Karpas-422 (cell line): Measurements from ENCODE around the gene GALNT2. TPM values are rescaled to one million over a fixed set of nuclear protein-coding genes. Genes with fewer than 3 reads are reported as not detected.

Experiments
- DNase-seq: peaks from one replicate; pipeline ENCODE4 v3.0.0-alpha.2; 2015
- H2AFZ ChIP-seq: fragments of 200-600 bp; sonication (generic); 2 replicates; pipeline ENCODE4 v1.6.1; 2014; ENCODE audit warnings: antibody characterized with exemption, low read length, mixed read lengths
- H3K27ac ChIP-seq: fragments of 200-600 bp; sonication (generic); 2 replicates; pipeline ENCODE4 v1.5.1; 2014; ENCODE audit warnings: mild to moderate bottlenecking, low read length, moderate library complexity
- H3K27me3 ChIP-seq: fragments of 200-600 bp; sonication (generic); 2 replicates; pipeline ENCODE4 v1.6.1; 2014; ENCODE audit warnings: low read length, mixed read lengths
- H3K36me3 ChIP-seq: fragments of 200-600 bp; sonication (generic); 2 replicates; pipeline ENCODE4 v1.6.1; 2014; ENCODE audit warnings: low read length, mixed read lengths; ENCODE audit not compliant: insufficient read depth
- H3K4me1 ChIP-seq: fragments of 200-600 bp; sonication (generic); 2 replicates; pipeline ENCODE4 v1.6.1; 2014; ENCODE audit warnings: mild to moderate bottlenecking, low read length, mixed read lengths
- H3K4me2 ChIP-seq: fragments of 200-600 bp; sonication (generic); 2 replicates; pipeline ENCODE4 v1.6.1; 2014; ENCODE audit warnings: low read length, low read depth, mild to moderate bottlenecking; ENCODE audit not compliant: poor library complexity, severe bottlenecking
- H3K4me3 ChIP-seq: fragments of 200-600 bp; sonication (generic); 2 replicates; pipeline ENCODE4 v1.5.1; 2014; ENCODE audit warnings: mild to moderate bottlenecking, antibody characterized with exemption, low read length, mixed read lengths
- H3K79me2 ChIP-seq: fragments of 200-600 bp; sonication (generic); 2 replicates; pipeline ENCODE4 v1.6.1; 2014; ENCODE audit warnings: mild to moderate bottlenecking, low read length, mixed read lengths
- H3K9ac ChIP-seq: fragments of 200-600 bp; sonication (generic); 2 replicates; pipeline ENCODE4 v1.6.0; 2014; ENCODE audit warnings: low read length
- H3K9me2 ChIP-seq: fragments of 200-600 bp; sonication (generic), shearing (Covaris generic); replicated peaks from 2 replicates; pipeline ENCODE4 v1.6.0; 2014; ENCODE audit warnings: mild to moderate bottlenecking, low read length, moderate library complexity; ENCODE audit not compliant: insufficient read depth
- H3K9me3 ChIP-seq: fragments of 300-700, 200-600 bp; sonication (generic); 2 replicates; pipeline ENCODE4 v1.6.1; 2014; ENCODE audit warnings: low read length, mixed read lengths
- H4K20me1 ChIP-seq: fragments of 200-600 bp; sonication (generic); 2 replicates; pipeline ENCODE4 v1.6.1; 2014; ENCODE audit warnings: mild to moderate bottlenecking, antibody characterized with exemption, low read length, low read depth; ENCODE audit not compliant: insufficient read depth
- total RNA-seq: library from RNA; depleted of rRNA; stranded (reverse); fragments of >200 nt; shearing (Covaris generic); gene quantifications from 2 replicates; pipeline ENCODE4 v1.2.3, GENCODE V29; 2014; ENCODE audit warnings: low replicate concordance

Gene GALNT2
- total RNA-seq, 1 experiment from 2014 or later, result 2.7 TPM

GRCh38 chr1:230272557-230272956 lies 205.5 kb downstream of the GALNT2 start:
- DNase-seq, result no peak
- Histone ChIP-seq H3K9ac (no peak overlapping the region), H3K79me2 (no peaks in the 10 kb centered on the region), H3K4me1 (no peaks in the 10 kb centered on the region), H3K9me2 (no peaks in the 10 kb centered on the region), H3K27me3 (no peaks in the 10 kb centered on the region), H3K36me3 (no peaks in the 10 kb centered on the region), H3K4me2 (no peak overlapping the region), H4K20me1 (no peaks in the 10 kb centered on the region), H3K9me3 (no peaks in the 10 kb centered on the region), H2AFZ (no peak overlapping the region), H3K4me3 (no peak overlapping the region), H3K27ac (no peak overlapping the region)

GRCh38 chr1:230273141-230273710 lies 206.2 kb downstream of the GALNT2 start:
- H3K27ac ChIP-seq, result no peak overlapping the region
- no peaks in the 10 kb centered on the region for H3K36me3 ChIP-seq
- no peaks in the 10 kb centered on the region for H4K20me1 ChIP-seq
- no peak overlapping the region for H3K4me2 ChIP-seq
- no peak overlapping the region for H3K4me3 ChIP-seq
- no peaks in the 10 kb centered on the region for H3K9me3 ChIP-seq
- no peak for DNase-seq
- H3K27me3 ChIP-seq, result no peaks in the 10 kb centered on the region
- H3K9ac ChIP-seq, result no peak overlapping the region
- no peaks in the 10 kb centered on the region for H3K79me2 ChIP-seq
- H3K9me2 ChIP-seq, result no peaks in the 10 kb centered on the region
- H3K4me1 ChIP-seq, result no peaks in the 10 kb centered on the region
- no peak overlapping the region for H2AFZ ChIP-seq

GRCh38 chr1:230274254-230274653 lies 207.2 kb downstream of the GALNT2 start:
- H3K4me3 ChIP-seq, result no peak overlapping the region
- no peak for DNase-seq

GRCh38 chr1:230276401-230276800 lies 209.4 kb downstream of the GALNT2 start:
- Histone ChIP-seq H2AFZ (no peak overlapping the region), H3K9me2 (no peaks in the 10 kb centered on the region), H3K36me3 (no peaks in the 10 kb centered on the region), H3K79me2 (no peaks in the 10 kb centered on the region), H3K4me3 (no peak overlapping the region), H3K27me3 (no peaks in the 10 kb centered on the region), H3K4me2 (no peak overlapping the region), H3K9me3 (no peaks in the 10 kb centered on the region), H3K27ac (no peak overlapping the region), H3K9ac (no peak overlapping the region), H3K4me1 (no peaks in the 10 kb centered on the region), H4K20me1 (no peaks in the 10 kb centered on the region)
- DNase-seq, result no peak

More at GRCh38 chr1:230274254-230274653, 207.2 kb downstream of the GALNT2 start:
- Histone ChIP-seq H3K79me2 (no peaks in the 10 kb centered on the region), H4K20me1 (no peaks in the 10 kb centered on the region), H3K4me1 (no peaks in the 10 kb centered on the region), H3K27me3 (no peaks in the 10 kb centered on the region), H2AFZ (no peak overlapping the region), H3K9ac (no peak overlapping the region), H3K4me2 (no peak overlapping the region), H3K9me3 (no peaks in the 10 kb centered on the region), H3K36me3 (no peaks in the 10 kb centered on the region), H3K27ac (no peak overlapping the region), H3K9me2 (no peaks in the 10 kb centered on the region)

- Histone ChIP-seq H3K79me2 (no peaks in the 10 kb centered on the region), H3K4me1 (peaks cover 4% of the 10 kb centered on the region), H3K9me2 (no peaks in the 10 kb centered on the region), H3K36me3 (no peaks in the 10 kb centered on the region), H4K20me1 (no peaks in the 10 kb centered on the region), H3K9me3 (no peaks in the 10 kb centered on the region), H3K4me3 (no peak overlapping the region), H2AFZ (no peak overlapping the region), H3K27ac (no peak overlapping the region), H3K9ac (no peak overlapping the region), H3K27me3 (no peaks in the 10 kb centered on the region), H3K4me2 (no peak overlapping the region)
- DNase-seq, result no peak
These were observed 210.4 kb downstream of the GALNT2 start for GRCh38 chr1:230277201-230278025.

GRCh38 chr1:230278376-230278775 lies 211.3 kb downstream of the GALNT2 start:
- Histone ChIP-seq H3K9me3 (no peaks in the 10 kb centered on the region), H3K9ac (no peak overlapping the region), H4K20me1 (no peaks in the 10 kb centered on the region), H3K79me2 (no peaks in the 10 kb centered on the region), H3K9me2 (no peaks in the 10 kb centered on the region), H3K36me3 (no peaks in the 10 kb centered on the region), H2AFZ (no peak overlapping the region), H3K4me3 (no peak overlapping the region), H3K27me3 (no peaks in the 10 kb centered on the region), H3K27ac (no peak overlapping the region), H3K4me1 (peaks cover 4% of the 10 kb centered on the region), H3K4me2 (no peak overlapping the region)
- DNase-seq, result no peak

- Histone ChIP-seq H3K27me3 (no peaks in the 10 kb centered on the region), H3K9ac (no peak overlapping the region), H3K27ac (no peak overlapping the region), H3K79me2 (no peaks in the 10 kb centered on the region), H3K4me3 (no peak overlapping the region), H3K4me1 (peaks cover 4% of the 10 kb centered on the region), H4K20me1 (no peaks in the 10 kb centered on the region), H3K9me2 (no peaks in the 10 kb centered on the region), H3K36me3 (no peaks in the 10 kb centered on the region), H3K9me3 (no peaks in the 10 kb centered on the region), H3K4me2 (no peak overlapping the region), H2AFZ (no peak overlapping the region)
- DNase-seq, result no peak
These were observed 212.0 kb downstream of the GALNT2 start for GRCh38 chr1:230278871-230279582.

GRCh38 chr1:230279583-230279945 lies 212.5 kb downstream of the GALNT2 start:
- Histone ChIP-seq H3K27ac (no peak overlapping the region), H3K36me3 (no peaks in the 10 kb centered on the region), H3K4me1 (peaks cover 4% of the 10 kb centered on the region), H3K9me2 (no peaks in the 10 kb centered on the region), H3K4me3 (no peak overlapping the region), H3K79me2 (no peaks in the 10 kb centered on the region), H3K4me2 (no peak overlapping the region), H4K20me1 (no peaks in the 10 kb centered on the region), H2AFZ (no peak overlapping the region), H3K27me3 (no peaks in the 10 kb centered on the region), H3K9ac (no peak overlapping the region), H3K9me3 (no peaks in the 10 kb centered on the region)
- DNase-seq, result peak; percentile 16
